NCI-H510A treated with DMSO at 0.1 percent for 48 hours (cell line): ENCODE measurements around the gene PCSK2.
A peak's percentile ranks its signal among the peaks of the same experiment; 100 is the strongest.

Experiments
- DNase-seq: peaks from one replicate; lab custom pipeline; 2025; lab: John Stamatoyannopoulos, UW

The PCSK2 gene

GRCh38 chr20:17339000-17339399 lies 112.2 kb downstream of the PCSK2 start:
- peak; percentile 50 for DNase-seq

GRCh38 chr20:17343091-17343490 lies 116.3 kb downstream of the PCSK2 start:
- no peak for DNase-seq

GRCh38 chr20:17343656-17344452 lies 117.0 kb downstream of the PCSK2 start:
- no peak for DNase-seq

GRCh38 chr20:17344790-17345189 lies 118.0 kb downstream of the PCSK2 start:
- DNase-seq = no peak

- DNase-seq = no peak
Measured at GRCh38 chr20:17345321-17345720, 118.5 kb downstream of the PCSK2 start.

- DNase-seq = no peak
Measured at GRCh38 chr20:17350321-17350720, 123.5 kb downstream of the PCSK2 start.

- DNase-seq = no peak
Measured at GRCh38 chr20:17357238-17357637, 130.4 kb downstream of the PCSK2 start.

GRCh38 chr20:17358854-17359253 lies 132.0 kb downstream of the PCSK2 start:
- DNase-seq = no peak

- no peak for DNase-seq
Measured at GRCh38 chr20:17364681-17365080, 137.8 kb downstream of the PCSK2 start.

- DNase-seq = no peak
Measured at GRCh38 chr20:17365831-17366230, 139.0 kb downstream of the PCSK2 start.

GRCh38 chr20:17369506-17369905 lies 142.7 kb downstream of the PCSK2 start:
- no peak for DNase-seq

- no peak for DNase-seq
Measured at GRCh38 chr20:17372806-17373440, 146.1 kb downstream of the PCSK2 start.

- no peak for DNase-seq
Measured at GRCh38 chr20:17374086-17374485, 147.2 kb downstream of the PCSK2 start.

GRCh38 chr20:17376031-17376430 lies 149.2 kb downstream of the PCSK2 start:
- DNase-seq = no peak

- DNase-seq = peak; percentile 65
Measured at GRCh38 chr20:17377231-17377630, 150.4 kb downstream of the PCSK2 start.

- DNase-seq = no peak
Measured at GRCh38 chr20:17379651-17380050, 152.8 kb downstream of the PCSK2 start.

GRCh38 chr20:17380801-17381200 lies 154.0 kb downstream of the PCSK2 start:
- no peak for DNase-seq

- DNase-seq = no peak
Measured at GRCh38 chr20:17381724-17382123, 154.9 kb downstream of the PCSK2 start.

- no peak for DNase-seq
Measured at GRCh38 chr20:17385798-17386197, 159.0 kb downstream of the PCSK2 start.

GRCh38 chr20:17390655-17391054 lies 163.8 kb downstream of the PCSK2 start:
- DNase-seq = no peak

- DNase-seq = no peak
Measured at GRCh38 chr20:17391127-17391771, 164.4 kb downstream of the PCSK2 start.

GRCh38 chr20:17394411-17394810 lies 167.6 kb downstream of the PCSK2 start:
- no peak for DNase-seq

GRCh38 chr20:17395729-17396128 lies 168.9 kb downstream of the PCSK2 start:
- DNase-seq = peak; percentile 79
